ENCODE results near the gene CHI3L1. TPM values are rescaled to one million over a fixed set of nuclear protein-coding genes. Genes with fewer than 3 reads are reported as not detected.

The CHI3L1 gene
- total RNA-seq, 1 experiment from 2014 or later, result 1.3 TPM

GRCh38 chr1:203171341-203172183 lies 14.9 kb downstream of the CHI3L1 start:
- in situ Hi-C loops (cut with HindIII; ENCODE audit: low sequenced_read_pairs), result no loop called here
- DNase-seq (ENCODE audit: low spot score), result no peak

GRCh38 chr1:203170625-203171330 lies 15.7 kb downstream of the CHI3L1 start:
- in situ Hi-C loops (cut with HindIII; ENCODE audit: low sequenced_read_pairs), result no loop called here
- DNase-seq (ENCODE audit: low spot score), result no peak

GRCh38 chr1:203169770-203170520 lies 16.6 kb downstream of the CHI3L1 start:
- in situ Hi-C loops (cut with HindIII; ENCODE audit: low sequenced_read_pairs), result no loop called here
- DNase-seq (ENCODE audit: low spot score), result no peak

GRCh38 chr1:203168991-203169390 lies 17.5 kb downstream of the CHI3L1 start:
- DNase-seq (ENCODE audit: low spot score), result no peak
- in situ Hi-C loops (cut with HindIII; ENCODE audit: low sequenced_read_pairs), result no loop called here

GRCh38 chr1:203168256-203168786 lies 18.2 kb downstream of the CHI3L1 start:
- in situ Hi-C loops (cut with HindIII; ENCODE audit: low sequenced_read_pairs), result no loop called here
- DNase-seq (ENCODE audit: low spot score), result no peak

GRCh38 chr1:203167913-203168200 lies 18.6 kb downstream of the CHI3L1 start:
- in situ Hi-C loops (cut with HindIII; ENCODE audit: low sequenced_read_pairs), result no loop called here

GRCh38 chr1:203167026-203167912 lies 19.2 kb downstream of the CHI3L1 start:
- DNase-seq (ENCODE audit: low spot score), result no peak
- in situ Hi-C loops (cut with HindIII; ENCODE audit: low sequenced_read_pairs), result no loop called here

More at GRCh38 chr1:203167913-203168200, 18.6 kb downstream of the CHI3L1 start:
- DNase-seq (ENCODE audit: low spot score), result no peak

- DNase-seq (ENCODE audit: low spot score), result peak; percentile 74
- in situ Hi-C loops (cut with HindIII; ENCODE audit: low sequenced_read_pairs), result no loop called here
These were observed 20.1 kb downstream of the CHI3L1 start for GRCh38 chr1:203166192-203166940.

- no peak for DNase-seq (ENCODE audit: low spot score)
- in situ Hi-C loops (cut with HindIII; ENCODE audit: low sequenced_read_pairs), result no loop called here
These were observed 20.7 kb downstream of the CHI3L1 start for GRCh38 chr1:203165800-203166161.

- in situ Hi-C loops (cut with HindIII; ENCODE audit: low sequenced_read_pairs), result no loop called here
- DNase-seq (ENCODE audit: low spot score), result no peak
These were observed 21.3 kb downstream of the CHI3L1 start for GRCh38 chr1:203165101-203165799.

- DNase-seq (ENCODE audit: low spot score), result no peak
- in situ Hi-C loops (cut with HindIII; ENCODE audit: low sequenced_read_pairs), result no loop called here
These were observed 22.4 kb downstream of the CHI3L1 start for GRCh38 chr1:203163891-203164635.

GRCh38 chr1:203162403-203162802 lies 24.1 kb downstream of the CHI3L1 start:
- in situ Hi-C loops (cut with HindIII; ENCODE audit: low sequenced_read_pairs), result no loop called here
- DNase-seq (ENCODE audit: low spot score), result no peak

- in situ Hi-C loops (cut with HindIII; ENCODE audit: low sequenced_read_pairs), result no loop called here
- DNase-seq (ENCODE audit: low spot score), result no peak
These were observed 24.8 kb downstream of the CHI3L1 start for GRCh38 chr1:203161703-203162102.

GRCh38 chr1:203161175-203161574 lies 25.3 kb downstream of the CHI3L1 start:
- no peak for DNase-seq (ENCODE audit: low spot score)
- in situ Hi-C loops (cut with HindIII; ENCODE audit: low sequenced_read_pairs), result no loop called here

GRCh38 chr1:203159844-203160243 lies 26.7 kb downstream of the CHI3L1 start:
- DNase-seq (ENCODE audit: low spot score), result no peak
- in situ Hi-C loops (cut with HindIII; ENCODE audit: low sequenced_read_pairs), result no loop called here

- in situ Hi-C loops (cut with HindIII; ENCODE audit: low sequenced_read_pairs), result no loop called here
- no peak for DNase-seq (ENCODE audit: low spot score)
These were observed 27.4 kb downstream of the CHI3L1 start for GRCh38 chr1:203158960-203159665.
